ENCODE results near the gene PNMT.

DNA sequence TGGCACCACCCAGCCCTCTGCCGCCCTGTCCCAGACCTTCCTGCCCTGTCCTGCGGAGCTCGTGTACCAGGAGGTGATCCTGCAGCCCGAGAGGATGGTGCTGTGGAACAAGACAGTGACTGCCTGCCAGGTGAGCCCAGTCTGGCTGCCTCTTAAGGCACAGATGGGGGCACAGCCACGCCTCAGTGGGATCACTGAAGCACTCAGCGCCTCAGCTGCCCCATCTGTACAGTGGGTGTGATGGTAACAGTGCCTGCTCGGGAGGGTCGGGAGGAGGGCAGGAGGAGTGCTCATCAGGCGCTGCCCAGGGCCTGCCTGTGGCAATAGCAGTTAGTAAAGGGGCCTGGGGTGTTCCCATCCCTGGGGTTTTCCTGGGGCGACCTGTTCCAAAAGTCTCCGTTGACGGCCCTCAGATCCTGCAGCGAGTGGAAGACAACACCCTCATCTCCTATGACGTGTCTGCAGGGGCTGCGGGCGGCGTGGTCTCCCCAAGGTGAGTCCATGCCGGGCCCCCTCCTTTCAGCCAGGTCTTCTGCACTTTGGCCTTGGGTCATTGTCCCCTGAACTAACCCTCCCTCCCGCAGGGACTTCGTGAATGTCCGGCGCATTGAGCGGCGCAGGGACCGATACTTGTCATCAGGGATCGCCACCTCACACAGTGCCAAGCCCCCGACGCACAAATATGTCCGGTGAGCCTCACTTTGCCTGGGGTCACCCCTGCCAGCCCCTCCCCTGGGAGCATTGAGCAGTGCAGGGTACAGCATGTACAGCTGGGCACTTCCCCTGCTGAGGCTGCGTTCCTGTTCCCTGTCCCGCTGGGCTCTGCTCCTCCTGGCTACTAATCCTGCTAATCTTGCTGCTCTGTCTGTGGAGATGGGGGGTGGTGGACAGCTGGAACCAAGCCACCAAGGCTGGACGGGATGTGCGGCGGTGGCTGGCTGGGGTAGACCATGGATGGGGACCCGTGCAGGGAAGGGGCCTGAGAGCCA is 7.6 kb upstream of the PNMT start:
- TF ChIP-seq, protein P1, sequence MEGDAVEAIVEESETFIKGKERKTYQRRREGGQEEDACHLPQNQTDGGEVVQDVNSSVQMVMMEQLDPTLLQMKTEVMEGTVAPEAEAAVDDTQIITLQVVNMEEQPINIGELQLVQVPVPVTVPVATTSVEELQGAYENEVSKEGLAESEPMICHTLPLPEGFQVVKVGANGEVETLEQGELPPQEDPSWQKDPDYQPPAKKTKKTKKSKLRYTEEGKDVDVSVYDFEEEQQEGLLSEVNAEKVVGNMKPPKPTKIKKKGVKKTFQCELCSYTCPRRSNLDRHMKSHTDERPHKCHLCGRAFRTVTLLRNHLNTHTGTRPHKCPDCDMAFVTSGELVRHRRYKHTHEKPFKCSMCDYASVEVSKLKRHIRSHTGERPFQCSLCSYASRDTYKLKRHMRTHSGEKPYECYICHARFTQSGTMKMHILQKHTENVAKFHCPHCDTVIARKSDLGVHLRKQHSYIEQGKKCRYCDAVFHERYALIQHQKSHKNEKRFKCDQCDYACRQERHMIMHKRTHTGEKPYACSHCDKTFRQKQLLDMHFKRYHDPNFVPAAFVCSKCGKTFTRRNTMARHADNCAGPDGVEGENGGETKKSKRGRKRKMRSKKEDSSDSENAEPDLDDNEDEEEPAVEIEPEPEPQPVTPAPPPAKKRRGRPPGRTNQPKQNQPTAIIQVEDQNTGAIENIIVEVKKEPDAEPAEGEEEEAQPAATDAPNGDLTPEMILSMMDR (conservative IDR thresholded peaks at IDR 0.05) = no peak
- no peak for TF ChIP-seq EZH2 (IDR thresholded peaks at IDR 0.05; ENCODE audit: low read depth)
